LNCaP clone FGC (cell line): ENCODE measurements around the gene LRRC15.

Experiments
- DNase-seq: peaks from one replicate; pipeline ENCODE4 v3.0.0-alpha.2; 2011; ENCODE audit warnings: low read depth
- H3K4me3 ChIP-seq: 2 replicates; pipeline ENCODE4 v1.5.1; 2011; ENCODE audit warnings: mild to moderate bottlenecking, low read depth, low read length, control low read depth
- TF ChIP-seq, protein P1 (sequence below): IDR thresholded peaks from 2 replicates; pipeline ENCODE4 v1.5.1; 2012; ENCODE audit warnings: mild to moderate bottlenecking; ENCODE audit not compliant: control insufficient read depth, insufficient read depth; ENCODE audit errors: extremely low read depth

The LRRC15 gene

DNA sequence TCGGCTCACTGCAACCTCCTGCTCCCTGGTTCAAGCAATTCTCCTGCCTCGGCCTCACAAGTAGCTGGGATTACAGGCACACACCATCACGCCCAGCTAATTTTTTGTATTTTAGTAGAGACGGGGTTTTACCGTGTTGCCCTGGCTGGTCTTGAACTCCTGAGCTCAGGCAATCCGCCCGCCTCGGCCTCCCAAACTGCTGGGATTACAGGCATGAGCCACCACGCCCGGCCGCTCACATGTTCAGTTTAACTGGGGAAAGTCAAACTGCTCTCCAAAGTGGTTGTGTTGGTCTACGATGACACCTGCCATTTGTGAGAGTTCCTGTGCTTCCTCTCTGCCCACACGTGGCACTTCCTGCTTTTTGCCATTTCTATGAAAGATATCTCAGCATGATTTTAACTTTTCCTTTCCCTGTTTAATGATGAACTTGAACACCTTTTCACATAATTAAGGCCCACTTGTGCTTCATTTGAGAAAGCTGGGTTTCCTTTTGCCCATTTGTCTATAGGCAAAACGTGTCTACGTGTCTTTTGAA is 30.4 kb upstream of the LRRC15 start:
- DNase-seq: no peak
- no peak overlapping the region for H3K4me3 ChIP-seq
- TF ChIP-seq, protein P1, sequence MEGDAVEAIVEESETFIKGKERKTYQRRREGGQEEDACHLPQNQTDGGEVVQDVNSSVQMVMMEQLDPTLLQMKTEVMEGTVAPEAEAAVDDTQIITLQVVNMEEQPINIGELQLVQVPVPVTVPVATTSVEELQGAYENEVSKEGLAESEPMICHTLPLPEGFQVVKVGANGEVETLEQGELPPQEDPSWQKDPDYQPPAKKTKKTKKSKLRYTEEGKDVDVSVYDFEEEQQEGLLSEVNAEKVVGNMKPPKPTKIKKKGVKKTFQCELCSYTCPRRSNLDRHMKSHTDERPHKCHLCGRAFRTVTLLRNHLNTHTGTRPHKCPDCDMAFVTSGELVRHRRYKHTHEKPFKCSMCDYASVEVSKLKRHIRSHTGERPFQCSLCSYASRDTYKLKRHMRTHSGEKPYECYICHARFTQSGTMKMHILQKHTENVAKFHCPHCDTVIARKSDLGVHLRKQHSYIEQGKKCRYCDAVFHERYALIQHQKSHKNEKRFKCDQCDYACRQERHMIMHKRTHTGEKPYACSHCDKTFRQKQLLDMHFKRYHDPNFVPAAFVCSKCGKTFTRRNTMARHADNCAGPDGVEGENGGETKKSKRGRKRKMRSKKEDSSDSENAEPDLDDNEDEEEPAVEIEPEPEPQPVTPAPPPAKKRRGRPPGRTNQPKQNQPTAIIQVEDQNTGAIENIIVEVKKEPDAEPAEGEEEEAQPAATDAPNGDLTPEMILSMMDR: no peak

DNA sequence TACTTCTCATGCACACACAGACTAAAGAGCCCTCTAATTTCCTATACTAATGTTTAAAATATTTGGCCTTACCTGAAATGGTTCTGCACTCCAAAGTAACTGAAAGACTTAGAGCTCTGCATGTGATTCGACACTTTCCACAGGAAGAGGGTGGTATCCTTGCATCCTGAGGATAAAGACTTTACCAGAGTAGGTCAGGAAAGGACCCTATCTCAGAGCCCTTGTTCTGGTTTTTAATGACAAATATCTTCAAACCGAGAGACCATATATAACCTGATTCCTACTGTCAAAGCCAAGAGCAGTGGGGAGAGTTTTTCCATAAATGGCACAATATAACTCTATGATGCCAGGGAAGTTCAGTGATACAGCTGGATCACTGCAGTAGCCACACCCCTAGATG is 29.6 kb upstream of the LRRC15 start, which contains the start of gene GP5:
Gene GP5, minus strand, starts transcription at position 101 of the 400 bp plus-strand sequence. CDS start 984 bp downstream, outside the sequence.
- TF ChIP-seq, protein P1: no peak
- H3K4me3 ChIP-seq: no peak within 1 kb of the TSS

DNA sequence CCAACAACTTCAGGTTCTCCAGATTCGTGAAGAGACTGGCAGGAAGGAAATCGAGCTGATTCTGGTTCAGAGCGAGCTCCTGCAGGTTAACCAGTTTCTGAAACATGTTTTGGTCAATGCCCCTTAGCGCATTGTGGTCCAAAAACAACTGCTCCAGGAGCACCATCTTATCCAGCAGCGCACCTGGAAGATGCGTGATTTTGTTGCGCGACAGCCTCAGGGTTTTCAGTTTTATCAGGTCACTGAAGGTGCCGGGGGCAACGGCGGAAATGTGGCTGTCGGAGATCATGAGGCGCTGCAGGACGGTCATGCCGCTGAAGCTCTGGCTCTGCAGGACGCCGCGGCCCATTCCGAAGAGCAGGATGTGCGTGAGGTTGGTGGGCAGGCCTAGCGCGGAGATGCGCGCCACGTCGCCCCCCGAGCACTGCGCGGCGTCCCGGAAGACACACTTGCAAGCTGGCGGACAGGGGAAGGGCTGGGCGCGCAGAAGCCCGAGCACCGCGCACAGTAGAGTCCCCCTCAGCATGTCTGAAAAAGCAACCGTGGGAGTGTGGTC is 28.3 kb upstream of the LRRC15 start:
- TF ChIP-seq, protein P1: no peak
- DNase-seq: no peak
- H3K4me3 ChIP-seq: no peak overlapping the region

More for the DNA sequence above, 29.6 kb upstream of the LRRC15 start, which contains the start of gene GP5:
- no peak for DNase-seq

DNA sequence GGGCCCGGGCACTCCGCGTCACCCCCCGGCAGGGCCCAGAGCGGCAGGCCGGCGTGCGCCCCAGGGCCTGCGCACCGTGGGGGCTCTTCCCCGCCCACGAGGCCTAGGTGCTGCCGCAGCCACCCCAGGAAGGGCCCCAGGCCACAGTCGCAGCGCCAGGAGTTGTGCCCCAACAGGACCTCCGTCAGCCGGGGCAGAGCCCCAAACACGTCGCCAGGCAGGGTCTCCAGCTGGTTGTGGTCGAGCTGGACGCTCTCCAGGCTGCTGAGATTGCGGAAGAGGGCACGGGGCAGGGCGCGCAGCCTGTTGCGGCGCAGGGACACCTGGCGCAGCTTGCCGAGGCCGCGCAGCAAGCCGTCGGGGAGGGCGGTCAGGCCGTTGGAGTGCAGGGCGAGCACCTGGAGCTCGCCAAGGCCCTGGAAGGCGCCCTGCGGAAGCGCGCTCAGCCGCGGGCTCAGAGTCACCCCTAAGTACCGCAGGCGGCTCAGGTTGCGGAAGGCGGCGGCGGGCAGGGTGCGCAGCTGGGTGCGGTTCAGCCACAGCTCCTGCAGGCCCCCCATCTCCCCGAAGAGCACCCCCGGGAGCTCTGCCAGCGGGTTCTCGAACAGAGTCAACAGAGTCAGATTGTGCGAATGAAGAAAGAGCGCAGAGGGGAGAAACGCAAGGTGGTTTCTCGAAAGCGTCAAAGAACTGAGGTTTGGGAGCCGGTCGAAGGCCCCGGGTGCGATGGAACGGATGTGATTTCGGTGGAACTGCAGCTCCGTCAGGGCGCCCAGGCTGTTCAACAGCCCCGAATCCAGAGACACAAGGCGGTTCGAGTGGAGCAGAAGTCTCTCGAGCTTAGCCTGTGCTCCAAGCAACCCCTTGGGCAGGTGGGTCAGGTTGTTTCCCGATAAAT is 27.6 kb upstream of the LRRC15 start:
- TF ChIP-seq, protein P1: no peak
- DNase-seq: no peak
- no peak overlapping the region for H3K4me3 ChIP-seq

DNA sequence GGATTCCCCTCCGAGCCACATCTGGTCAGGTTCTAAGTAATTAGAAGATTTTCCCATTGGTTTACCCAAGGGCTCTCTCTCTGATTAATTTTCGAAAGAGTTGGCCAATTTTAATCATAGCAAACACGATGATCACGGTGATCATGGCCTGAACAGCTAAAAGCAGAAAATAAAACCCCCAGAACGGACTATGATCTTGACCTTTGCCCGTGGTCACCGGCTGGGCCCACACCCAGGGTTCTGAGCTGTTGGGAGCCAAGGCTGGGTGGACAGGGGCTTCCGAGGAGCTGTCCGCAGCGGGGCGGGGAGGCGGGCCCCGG is 27.0 kb upstream of the LRRC15 start:
- TF ChIP-seq, protein P1: no peak
- no peak for DNase-seq
- H3K4me3 ChIP-seq: no peak overlapping the region

DNA sequence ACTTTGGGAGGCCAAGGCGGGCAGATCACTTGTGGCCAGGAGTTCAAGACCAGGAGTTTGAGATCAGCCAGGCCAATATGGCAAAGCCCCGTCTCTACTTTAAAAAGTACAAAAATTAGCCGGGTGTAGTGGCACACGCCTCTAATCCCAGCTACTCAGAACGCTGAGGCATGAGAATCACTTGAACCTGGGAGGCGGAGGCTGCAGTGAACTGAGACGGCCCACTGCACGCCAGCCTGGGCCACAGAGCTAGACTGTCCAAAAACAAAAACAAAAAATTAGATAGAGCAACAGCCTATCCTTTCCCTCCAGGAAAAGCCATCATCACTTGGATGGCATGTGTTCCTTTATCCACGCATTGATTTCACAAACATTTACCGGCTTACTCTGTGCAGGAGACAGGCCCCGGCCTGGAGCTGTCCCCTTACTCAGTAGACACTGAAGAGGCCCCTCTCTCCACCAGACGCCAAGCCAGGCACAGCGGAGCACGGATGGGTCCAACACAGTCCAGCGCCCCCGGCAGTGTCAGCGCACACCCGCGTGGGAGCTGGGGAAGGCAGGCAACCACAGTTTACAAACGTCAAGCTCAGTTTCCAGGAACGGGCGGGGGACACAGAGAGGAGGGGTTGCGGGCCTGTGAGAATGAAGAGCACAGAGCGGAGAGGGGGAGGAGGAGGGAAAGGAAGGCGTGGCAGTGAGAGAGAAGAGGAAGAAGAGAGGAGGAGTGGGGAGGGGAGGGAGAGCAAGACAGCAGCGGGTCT is 26.4 kb upstream of the LRRC15 start:
- no peak overlapping the region for H3K4me3 ChIP-seq
- DNase-seq: no peak
- TF ChIP-seq, protein P1: no peak
